ENCODE data around the gene TMIGD2.

DNA sequence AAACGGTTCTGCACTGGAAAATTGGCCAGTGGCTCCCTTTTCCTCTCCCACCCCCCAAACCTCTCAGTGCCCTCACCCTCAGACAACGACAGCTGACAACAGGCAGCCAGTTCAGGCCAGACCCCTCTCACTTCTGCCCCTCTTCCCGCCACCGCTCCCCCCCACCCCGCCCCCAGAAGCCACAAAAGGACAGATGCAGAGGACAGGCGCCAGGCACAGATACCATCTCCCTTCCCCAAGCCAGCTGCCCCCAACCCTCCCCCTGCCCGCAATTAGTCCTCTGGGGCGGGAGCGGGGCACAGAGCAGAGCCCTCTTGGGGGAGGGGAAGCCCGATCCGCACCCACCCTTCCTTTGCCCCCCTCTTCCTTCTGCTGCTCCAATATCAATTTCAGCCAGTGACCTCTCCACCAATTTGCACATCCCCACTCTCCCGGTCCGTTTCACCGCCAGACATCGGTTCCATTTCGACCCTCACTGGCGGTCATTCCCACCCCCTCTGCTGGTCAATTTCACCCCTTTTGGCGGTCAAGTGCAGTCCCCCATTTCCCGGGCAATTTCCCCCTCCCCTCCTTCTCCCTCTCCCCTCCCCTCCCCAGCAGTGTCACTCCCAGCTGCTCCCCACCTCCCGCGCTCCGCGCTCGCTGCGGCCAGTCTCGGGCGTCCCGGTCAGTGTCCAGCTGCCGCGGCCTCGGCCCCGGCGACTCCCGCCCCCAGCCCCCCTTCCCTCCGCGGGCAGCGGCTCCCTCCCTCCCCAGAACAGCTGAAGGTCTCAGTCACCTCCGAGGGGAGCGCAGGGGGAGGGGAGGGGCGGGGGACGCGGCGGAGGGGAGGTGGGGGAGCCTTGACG is 23.5 kb downstream of the TMIGD2 start, which contains the start of gene SHD:
- TF ChIP-seq, protein P1, sequence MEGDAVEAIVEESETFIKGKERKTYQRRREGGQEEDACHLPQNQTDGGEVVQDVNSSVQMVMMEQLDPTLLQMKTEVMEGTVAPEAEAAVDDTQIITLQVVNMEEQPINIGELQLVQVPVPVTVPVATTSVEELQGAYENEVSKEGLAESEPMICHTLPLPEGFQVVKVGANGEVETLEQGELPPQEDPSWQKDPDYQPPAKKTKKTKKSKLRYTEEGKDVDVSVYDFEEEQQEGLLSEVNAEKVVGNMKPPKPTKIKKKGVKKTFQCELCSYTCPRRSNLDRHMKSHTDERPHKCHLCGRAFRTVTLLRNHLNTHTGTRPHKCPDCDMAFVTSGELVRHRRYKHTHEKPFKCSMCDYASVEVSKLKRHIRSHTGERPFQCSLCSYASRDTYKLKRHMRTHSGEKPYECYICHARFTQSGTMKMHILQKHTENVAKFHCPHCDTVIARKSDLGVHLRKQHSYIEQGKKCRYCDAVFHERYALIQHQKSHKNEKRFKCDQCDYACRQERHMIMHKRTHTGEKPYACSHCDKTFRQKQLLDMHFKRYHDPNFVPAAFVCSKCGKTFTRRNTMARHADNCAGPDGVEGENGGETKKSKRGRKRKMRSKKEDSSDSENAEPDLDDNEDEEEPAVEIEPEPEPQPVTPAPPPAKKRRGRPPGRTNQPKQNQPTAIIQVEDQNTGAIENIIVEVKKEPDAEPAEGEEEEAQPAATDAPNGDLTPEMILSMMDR (IDR thresholded peaks at IDR 0.05; ENCODE audit: low read length): no peak
- TF ChIP-seq EZH2 (IDR thresholded peaks at IDR 0.05; ENCODE audit: borderline replicate concordance, low read length): no peak

Data from OCI-LY1 (cell line).